G401.6 (cell line): ENCODE measurements around the gene GP5.

Experiments
- FAIRE-seq: peaks from 2 replicates; lab custom pipeline; 2012; peaks lifted over from hg19 to GRCh38; lab: Jason Lieb, UNC

GP5 gene

GRCh38 chr3:194375473-194376240 lies 23.4 kb downstream of the GP5 start:
- FAIRE-seq: no peak

DNA sequence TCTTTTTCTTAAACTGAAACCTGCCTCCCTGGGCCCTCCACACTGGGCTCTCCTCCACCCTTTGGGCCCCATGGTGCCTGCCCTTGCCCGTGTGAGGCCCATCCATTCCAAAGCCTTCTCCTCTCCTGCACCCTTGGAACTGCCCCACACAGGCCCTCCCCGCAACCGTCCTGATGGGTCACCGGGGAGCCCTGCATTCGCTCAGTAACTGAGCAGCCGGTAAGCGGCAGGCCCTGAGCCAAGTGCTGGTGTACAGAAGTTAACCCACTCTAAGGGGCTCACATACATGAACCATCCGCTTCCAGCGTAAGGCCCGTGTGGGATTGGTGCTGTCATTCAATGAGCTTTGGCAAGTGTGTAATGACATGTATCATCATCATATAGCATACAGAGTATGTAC lies 24.1 kb downstream of the GP5 start:
- no peak for FAIRE-seq

DNA sequence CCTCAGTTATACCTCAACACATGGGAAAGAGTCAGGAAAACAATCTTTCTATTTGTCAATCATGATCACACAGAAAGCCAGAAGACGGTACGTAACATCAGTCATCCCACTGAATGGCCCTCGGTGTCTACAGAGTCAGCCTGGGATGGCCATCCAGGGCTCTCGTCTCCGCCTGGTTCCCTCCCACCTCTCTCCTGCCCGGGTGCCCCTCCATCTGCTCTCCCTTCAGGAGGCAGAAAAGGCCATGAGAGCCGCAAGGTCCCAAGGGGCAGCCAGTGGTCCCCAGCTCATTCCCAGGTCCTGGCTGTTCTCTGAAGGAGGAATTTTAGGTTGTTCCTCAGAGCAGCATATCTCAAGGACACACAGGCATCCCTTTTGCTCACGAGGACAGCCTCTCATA lies 25.2 kb downstream of the GP5 start:
- no peak for FAIRE-seq

GRCh38 chr3:194373028-194373427 lies 26.0 kb downstream of the GP5 start:
- FAIRE-seq: no peak

GRCh38 chr3:194370753-194371152 lies 28.3 kb downstream of the GP5 start:
- FAIRE-seq: no peak

DNA sequence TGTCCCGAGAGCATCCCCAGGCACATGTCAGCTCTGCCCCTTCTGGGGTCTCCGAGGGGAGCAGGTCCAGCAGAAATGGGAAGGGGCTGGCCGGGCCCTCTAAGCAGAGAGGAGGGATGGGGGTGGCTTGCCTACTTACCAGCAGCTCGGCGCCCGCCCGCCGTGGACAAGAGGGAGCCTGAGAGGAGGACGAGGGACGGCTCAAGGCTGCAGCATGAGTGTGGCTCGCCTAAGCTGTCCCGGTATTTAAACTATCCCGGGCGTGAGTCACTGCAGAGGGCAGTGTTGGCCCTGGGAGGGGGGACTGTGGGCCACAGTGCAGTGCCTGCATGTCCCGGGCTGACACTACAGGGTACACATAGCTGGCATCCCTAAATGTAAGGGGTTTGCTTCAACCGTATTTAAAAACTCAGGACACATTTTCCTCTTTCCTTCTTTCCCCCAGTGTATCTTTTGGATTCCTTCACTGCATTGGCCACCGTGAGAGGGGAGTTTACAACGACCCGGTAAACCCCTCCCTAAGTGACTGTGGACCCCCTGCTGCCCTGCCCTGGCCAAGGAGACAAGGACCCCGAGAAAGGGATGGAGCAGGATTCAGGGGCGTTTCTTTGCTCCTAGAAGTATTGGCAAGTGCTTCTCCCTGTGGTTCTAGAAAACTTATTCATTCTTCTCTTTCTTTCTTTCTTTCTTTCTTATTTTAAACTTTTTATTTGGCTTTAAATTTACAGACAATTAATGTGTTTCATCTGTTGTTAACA lies 29.4 kb downstream of the GP5 start, which contains the start of gene LRRC15:
TSS of gene LRRC15 (minus strand) at position 222 of the 758 bp plus-strand sequence. CDS start 8,700 bp downstream, outside the sequence.
- FAIRE-seq: no peak

GRCh38 chr3:194368918-194369317 lies 30.1 kb downstream of the GP5 start:
- FAIRE-seq: no peak

DNA sequence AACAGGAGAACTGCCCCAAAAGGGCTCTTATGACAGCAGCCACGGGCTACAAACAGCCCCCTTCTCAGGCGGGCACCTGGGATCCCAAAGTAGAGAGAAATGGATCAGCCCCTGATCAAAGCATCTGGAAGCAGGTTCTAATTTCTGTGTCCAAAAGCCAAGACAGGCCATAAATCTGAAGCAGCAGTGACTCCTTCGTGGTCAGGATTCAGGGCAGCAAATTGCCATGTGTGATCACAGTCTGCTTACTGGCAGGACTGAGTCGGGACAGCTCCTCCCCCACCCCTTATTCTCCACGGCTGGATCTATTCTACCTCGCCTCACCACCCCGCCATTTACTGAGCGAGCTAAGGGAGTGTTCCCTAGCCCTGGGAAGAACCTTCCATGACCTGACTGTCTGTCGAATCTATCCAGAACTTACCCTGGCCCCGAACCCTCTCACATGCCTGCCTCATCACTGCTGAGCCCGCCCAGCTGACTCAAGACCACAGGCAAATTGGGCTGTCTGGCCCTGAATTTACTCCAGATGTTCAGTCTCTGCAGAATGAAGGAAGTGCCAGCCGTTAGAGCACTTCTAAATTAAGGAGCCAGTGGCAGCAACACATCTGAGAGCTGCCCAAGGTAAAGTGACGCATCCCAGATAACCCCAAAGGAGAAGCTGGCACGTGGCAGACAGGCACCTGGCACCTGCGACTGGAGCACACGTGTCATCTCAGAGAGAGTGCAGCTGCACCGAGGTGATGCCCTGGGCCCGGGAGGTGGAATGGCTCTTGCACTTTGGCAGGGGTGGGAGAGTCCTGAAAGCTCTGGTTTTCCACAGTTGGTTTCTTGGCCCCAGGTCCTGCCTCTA lies 30.8 kb downstream of the GP5 start:
- no peak for FAIRE-seq

DNA sequence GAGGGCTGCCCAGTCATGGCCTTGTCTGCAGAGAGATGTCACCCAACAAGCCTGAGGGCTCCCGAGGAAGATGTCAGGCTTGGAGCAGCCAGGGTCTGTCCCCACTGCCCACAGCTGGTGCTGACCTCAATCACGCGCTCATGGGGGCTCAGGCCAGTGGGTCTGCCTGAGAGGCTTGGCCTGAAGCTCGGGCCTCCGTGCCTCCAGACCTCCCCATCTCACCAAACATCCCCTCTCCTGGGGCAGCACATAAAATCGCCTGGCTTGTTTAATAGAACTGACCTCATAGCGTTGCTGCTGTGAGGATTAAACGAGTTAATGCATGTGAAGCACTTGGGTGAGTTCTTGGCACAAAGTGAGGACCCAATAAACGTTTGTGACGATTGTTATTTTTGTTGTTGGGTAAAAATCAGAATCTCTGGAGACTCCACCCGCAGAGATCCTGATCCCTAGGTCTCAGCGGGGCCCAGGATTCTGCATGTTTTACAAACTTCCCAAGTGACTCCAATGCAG lies 33.0 kb downstream of the GP5 start:
- FAIRE-seq: no peak

GRCh38 chr3:194365526-194365925 lies 33.5 kb downstream of the GP5 start:
- no peak for FAIRE-seq

- no peak for FAIRE-seq
Observed at GRCh38 chr3:194364652-194365434, 34.2 kb downstream of the GP5 start.

GRCh38 chr3:194364314-194364651 lies 34.8 kb downstream of the GP5 start:
- no peak for FAIRE-seq

DNA sequence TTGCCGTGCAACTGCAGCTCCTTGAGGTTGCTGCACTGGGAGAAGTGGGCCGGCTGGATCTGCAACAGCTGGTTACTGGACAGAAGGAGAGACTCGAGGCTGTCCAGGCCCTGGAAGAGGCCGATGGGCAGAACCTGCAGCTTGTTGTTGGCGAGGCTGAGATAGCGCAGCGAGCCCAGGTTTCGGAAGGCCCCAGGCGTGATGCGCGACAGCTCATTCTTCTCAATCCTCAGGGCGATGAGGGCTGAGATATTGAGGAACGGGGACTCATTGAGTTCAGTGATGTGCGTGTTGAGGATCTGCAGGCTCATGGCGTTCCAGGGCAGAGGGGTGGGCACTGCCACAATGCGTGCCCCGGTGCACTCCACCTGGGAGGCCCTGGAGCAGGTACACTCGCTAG lies 38.5 kb downstream of the GP5 start:
- no peak for FAIRE-seq

DNA sequence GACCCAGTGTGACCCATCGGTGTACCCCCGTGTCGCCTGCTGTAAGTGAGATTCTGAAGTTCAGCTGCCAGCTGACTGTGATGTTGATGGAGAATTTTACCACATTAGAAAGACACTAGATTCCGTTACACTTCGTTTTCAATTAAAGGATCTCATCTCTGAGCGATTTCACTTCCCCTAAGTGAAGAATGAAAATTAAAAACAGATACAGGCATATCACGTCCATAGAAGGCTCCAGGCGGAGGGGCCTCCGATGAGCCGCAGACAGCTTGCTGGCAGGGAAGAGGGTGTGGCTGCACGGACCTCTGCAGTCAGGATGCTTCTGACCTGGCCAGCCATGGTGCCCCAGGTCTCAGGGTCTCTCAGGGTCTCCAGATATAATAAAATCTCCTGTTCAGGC lies 41.4 kb downstream of the GP5 start:
- no peak for FAIRE-seq

- FAIRE-seq: no peak
Observed at GRCh38 chr3:194355379-194355778, 43.7 kb downstream of the GP5 start.

- FAIRE-seq: no peak
Observed at GRCh38 chr3:194354315-194354714, 44.8 kb downstream of the GP5 start.

GRCh38 chr3:194352667-194353246 lies 46.3 kb downstream of the GP5 start:
- FAIRE-seq: no peak

- FAIRE-seq: no peak
Observed at GRCh38 chr3:194351952-194352536, 47.0 kb downstream of the GP5 start.

GRCh38 chr3:194351080-194351672 lies 47.9 kb downstream of the GP5 start, which contains the start of gene CPN2:
TSS of gene CPN2 (minus strand) at chr3:194351328. CDS start at chr3:194342702, 8,626 bp downstream.
- FAIRE-seq: no peak

GRCh38 chr3:194350726-194351071 lies 48.4 kb downstream of the GP5 start:
- FAIRE-seq: no peak

- no peak for FAIRE-seq
Observed at GRCh38 chr3:194348354-194348753, 50.7 kb downstream of the GP5 start.
